HG03060 (cell line): ENCODE measurements around the gene EIF3K.

Experiments used
- ATAC-seq: cut with Tn5 transposase; IDR thresholded peaks from one replicate; pipeline ENCODE4 v1.9.1; 2021; ENCODE audit warnings: low read depth, moderate number of reproducible peaks; ENCODE audit not compliant: unreplicated experiment

EIF3K gene

GRCh38 chr19:38683393-38684077 is 64.5 kb downstream of the EIF3K start:
- ATAC-seq: no peak

GRCh38 chr19:38684078-38684861 is 65.3 kb downstream of the EIF3K start:
- ATAC-seq: no peak

GRCh38 chr19:38684862-38685665 is 66.1 kb downstream of the EIF3K start:
- ATAC-seq: no peak

GRCh38 chr19:38685666-38686529 is 66.9 kb downstream of the EIF3K start:
- ATAC-seq: no peak

GRCh38 chr19:38686530-38686888 is 67.5 kb downstream of the EIF3K start:
- no peak for ATAC-seq
